HepG2 (cell line): Measurements from ENCODE around the gene MOG. TPM values are rescaled to one million over a fixed set of nuclear protein-coding genes. Genes with fewer than 3 reads are reported as not detected.

Experiments used
- GLI4 ChIP-seq: sonication (generic); formaldehyde crosslinking; IDR thresholded peaks from 2 replicates; pipeline ENCODE4 v1.5.1; 2020; ENCODE audit warnings: missing genetic modification reagents, mild to moderate bottlenecking, moderate library complexity, borderline replicate concordance
- HMGXB3 ChIP-seq: sonication (generic); formaldehyde crosslinking; IDR thresholded peaks from 2 replicates; pipeline ENCODE4 v1.4.0; 2020; ENCODE audit warnings: missing genetic modification reagents, borderline replicate concordance
- KLF13 ChIP-seq: sonication (generic); formaldehyde crosslinking; IDR thresholded peaks from 2 replicates; pipeline ENCODE4 v1.4.0; 2020; ENCODE audit warnings: mild to moderate bottlenecking, missing genetic modification reagents
- MAZ ChIP-seq, 2 experiments: sonication (generic) in 1 of 2; formaldehyde crosslinking in 1 of 2; IDR thresholded peaks; 2 replicates each; pipeline versions ENCODE4 v1.5.0 to v1.6.1; 2012 to 2020; ENCODE audit warnings: low read depth in 2 of 2, mild to moderate bottlenecking in 2 of 2, borderline replicate concordance in 1 of 2, improper control_type of control experiment in 1 of 2, low read length in 1 of 2, missing genetic modification reagents in 1 of 2, moderate library complexity in 1 of 2
- MIXL1 ChIP-seq: IDR thresholded peaks from 2 replicates; pipeline ENCODE4 v1.6.1; 2016
- MYNN ChIP-seq: sonication (generic); formaldehyde crosslinking; IDR thresholded peaks from 2 replicates; pipeline ENCODE4 v1.4.0; 2020; ENCODE audit warnings: mild to moderate bottlenecking, low read depth, missing genetic modification reagents
- NFYB ChIP-seq: sonication (generic); formaldehyde crosslinking; IDR thresholded peaks from 2 replicates; pipeline ENCODE4 v1.4.0; 2020; ENCODE audit warnings: missing genetic modification reagents
- NPAS2 ChIP-seq: sonication (generic); formaldehyde crosslinking; IDR thresholded peaks from 2 replicates; pipeline ENCODE4 v1.8.0; 2022; ENCODE audit warnings: mild to moderate bottlenecking, missing genetic modification reagents, borderline replicate concordance
- SNAI1 ChIP-seq: sonication (generic); formaldehyde crosslinking; IDR thresholded peaks from 2 replicates; pipeline ENCODE4 v1.5.0; 2020; ENCODE audit warnings: mild to moderate bottlenecking, missing genetic modification reagents, borderline replicate concordance
- ZBTB21 ChIP-seq: sonication (generic); formaldehyde crosslinking; IDR thresholded peaks from 2 replicates; pipeline ENCODE4 v1.4.0; 2020; ENCODE audit warnings: missing genetic modification reagents
- ZNF501 ChIP-seq: sonication (generic); formaldehyde crosslinking; IDR thresholded peaks from 2 replicates; pipeline ENCODE4 v1.5.1; 2020; ENCODE audit warnings: mild to moderate bottlenecking, moderate library complexity, missing genetic modification reagents
- ZNF580 ChIP-seq: IDR thresholded peaks from 2 replicates; pipeline ENCODE4 v1.6.1; 2016; ENCODE audit warnings: low read depth, borderline replicate concordance
- ZNF609 ChIP-seq: sonication (generic); formaldehyde crosslinking; IDR thresholded peaks from 2 replicates; pipeline ENCODE4 v1.4.0; 2020; ENCODE audit warnings: mild to moderate bottlenecking, missing genetic modification reagents, borderline replicate concordance
- ZNF7 ChIP-seq: IDR thresholded peaks from 2 replicates; pipeline ENCODE4 v1.6.1; 2016; ENCODE audit warnings: missing biosample characterization, missing genetic modification reagents
- ZNF740 ChIP-seq: sonication (generic); formaldehyde crosslinking; IDR thresholded peaks from 2 replicates; pipeline ENCODE4 v1.4.0; 2020; ENCODE audit warnings: missing genetic modification reagents
- ZNF768 ChIP-seq: sonication (generic); formaldehyde crosslinking; IDR thresholded peaks from 2 replicates; pipeline ENCODE4 v1.4.0; 2020; ENCODE audit warnings: missing genetic modification reagents
- ZNF781 ChIP-seq: sonication (generic); formaldehyde crosslinking; IDR thresholded peaks from 2 replicates; pipeline ENCODE4 v1.5.1; 2020; ENCODE audit warnings: borderline replicate concordance, mild to moderate bottlenecking, missing genetic modification reagents; ENCODE audit errors: not compliant biosample characterization
- ZNF883 ChIP-seq: sonication (generic); formaldehyde crosslinking; IDR thresholded peaks from 2 replicates; pipeline ENCODE4 v1.5.1; 2020; ENCODE audit warnings: mild to moderate bottlenecking, missing genetic modification reagents; ENCODE audit errors: not compliant biosample characterization
- polyA plus RNA-seq, 8 experiments: library from polyadenylated mRNA; depleted of rRNA in 3 of 8; stranded (reverse) in 7 of 8; unstranded in 1 of 8; fragments of >200 nt; fragmentation: Illumina TruSeq in 4 of 8; extraction: Trizol in 4 of 8; gene quantifications; 2 replicates each; pipeline versions ENCODE4 v1.2.1 to v1.2.3, GENCODE V29; 2011 to 2016; ENCODE audit warnings: low read depth in 4 of 8, missing spikeins in 1 of 8, mixed read lengths in 1 of 8; ENCODE audit not compliant: insufficient read depth in 1 of 8
- total RNA-seq, 5 experiments: library from RNA; depleted of rRNA; stranded (reverse); fragments of >200 nt; fragmentation: Illumina TruSeq; extraction: Trizol; gene quantifications; 2 replicates each; pipeline ENCODE4 v1.2.3, GENCODE V29; 2016; ENCODE audit warnings: low read depth in 1 of 5

Gene MOG
- total and polyA plus RNA-seq, 2 of the 13 experiments (the other 11 are each of a cell fraction or from before 2014, with no cell fraction given): not detected

- no peak for TF ChIP-seq HMGXB3
- no peak for TF ChIP-seq MIXL1 (CRISPR knock-in tag)
- no peak for TF ChIP-seq ZNF609 (CRISPR knock-in tag)
- TF ChIP-seq MAZ (IDR thresholded peaks at IDR 0.05; ENCODE audit: borderline replicate concordance, low read depth, low read length): 0 out of 2 replicates have a peak, but pooled peaks have one; percentile 20
- 0 out of 2 replicates have a peak, but pooled peaks have one; percentile 22 for TF ChIP-seq MAZ (CRISPR knock-in tag; IDR thresholded peaks at IDR 0.05; ENCODE audit: low read depth)
- TF ChIP-seq ZBTB21 (CRISPR knock-in tag): no peak
- TF ChIP-seq ZNF781 (CRISPR knock-in tag): no peak
- 0 out of 2 replicates have a peak, but pooled peaks have one; percentile 46 for TF ChIP-seq ZNF580 (CRISPR knock-in tag)
- TF ChIP-seq NPAS2 (CRISPR knock-in tag): no peak
- TF ChIP-seq ZNF7: no peak
- no peak for TF ChIP-seq KLF13 (CRISPR knock-in tag)
- no peak for TF ChIP-seq SNAI1 (CRISPR knock-in tag)
- no peak for TF ChIP-seq ZNF883 (CRISPR knock-in tag)
- no peak for TF ChIP-seq ZNF740 (CRISPR knock-in tag)
- TF ChIP-seq NFYB (CRISPR knock-in tag): peak; percentile 84
- no peak for TF ChIP-seq ZNF768
- peak; percentile 82 for TF ChIP-seq ZNF501 (CRISPR knock-in tag)
- TF ChIP-seq MYNN (CRISPR knock-in tag): no peak
- no peak for TF ChIP-seq GLI4 (CRISPR knock-in tag)
These were observed 6.9 kb upstream of the MOG start (continued) for GRCh38 chr6:29649701-29650673.
